OCI-LY7 (cell line): ENCODE results near the gene S100A1. TPM values are rescaled to one million over a fixed set of nuclear protein-coding genes. Genes with fewer than 3 reads are reported as not detected.

Source experiments
- BruUV-seq: library from RNA; stranded (reverse); fragments of 400-500 nt; replicated peaks from 2 replicates; lab custom pipeline; 2021; lab: Mats Ljungman, UMichigan
- CTCF ChIA-PET: fragments of 300-600 bp; sonication (Branson Sonifier 250); formaldehyde crosslinking; loops from one replicate; lab custom pipeline; 2022; ENCODE audit warnings: antibody characterized with exemption; ENCODE audit not compliant: unreplicated experiment; lab: Charles Lee
- POLR2A ChIA-PET: fragments of 300-600 bp; sonication (Branson Sonifier 250); formaldehyde crosslinking; loops from one replicate; lab custom pipeline; 2022; ENCODE audit warnings: antibody characterized with exemption; lab: Charles Lee
- DNase-seq: peaks from one replicate; pipeline ENCODE4 v3.0.0-alpha.2; 2015; ENCODE audit warnings: low spot score
- H2AFZ ChIP-seq: fragments of 200-600 bp; sonication (generic), shearing (Covaris generic); 2 replicates; pipeline ENCODE4 v1.6.1; 2014; ENCODE audit warnings: mild to moderate bottlenecking, antibody characterized with exemption, low read length, moderate library complexity
- H3K27ac ChIP-seq: fragments of 200-600 bp; sonication (generic); 2 replicates; pipeline ENCODE4 v1.5.1; 2014; ENCODE audit warnings: mixed run types, low read depth, mild to moderate bottlenecking, moderate library complexity, low read length, inconsistent platforms; ENCODE audit not compliant: poor library complexity, severe bottlenecking
- H3K36me3 ChIP-seq: fragments of 200-600 bp; sonication (generic); 2 replicates; pipeline ENCODE4 v1.6.1; 2014; ENCODE audit warnings: mild to moderate bottlenecking, antibody characterized with exemption, low read length, moderate library complexity, mixed read lengths; ENCODE audit not compliant: insufficient read depth
- H3K4me1 ChIP-seq: fragments of 200-600 bp; sonication (generic); 2 replicates; pipeline ENCODE4 v1.5.1; 2014; ENCODE audit warnings: mild to moderate bottlenecking, low read length; ENCODE audit not compliant: insufficient read depth, poor library complexity, severe bottlenecking
- H3K4me2 ChIP-seq: fragments of 200-600 bp; sonication (generic); 2 replicates; pipeline ENCODE4 v1.6.1; 2014; ENCODE audit warnings: mild to moderate bottlenecking, low read length
- H3K4me3 ChIP-seq: fragments of 200-600 bp; sonication (generic); 2 replicates; pipeline ENCODE4 v1.5.1; 2014; ENCODE audit warnings: mild to moderate bottlenecking, low read depth, low read length; ENCODE audit not compliant: poor library complexity, severe bottlenecking
- H3K79me2 ChIP-seq: fragments of 200-600 bp; sonication (generic); 2 replicates; pipeline ENCODE4 v1.6.1; 2016; ENCODE audit warnings: low read depth, mild to moderate bottlenecking, low read length, moderate library complexity, mixed read lengths; ENCODE audit not compliant: insufficient read depth
- H3K9me2 ChIP-seq: fragments of 200-600 bp; sonication (generic); 2 replicates; pipeline ENCODE4 v1.6.1; 2016; ENCODE audit warnings: mild to moderate bottlenecking, low read length, mixed read lengths; ENCODE audit not compliant: insufficient read depth
- H3K9me3 ChIP-seq: fragments of 200-600 bp; sonication (generic); 2 replicates; pipeline ENCODE4 v1.6.1; 2014; ENCODE audit warnings: mild to moderate bottlenecking, mixed run types, low read length, mixed read lengths
- H4K20me1 ChIP-seq: fragments of 200-600 bp; sonication (generic); 2 replicates; pipeline ENCODE4 v1.6.1; 2014; ENCODE audit warnings: mild to moderate bottlenecking, antibody characterized with exemption, low read length, moderate library complexity, mixed read lengths; ENCODE audit not compliant: insufficient read depth
- CTCF ChIP-seq: fragments of 200-600 bp; sonication (generic); conservative IDR thresholded peaks from 2 replicates; pipeline ENCODE4 v1.5.1; 2014; ENCODE audit warnings: mild to moderate bottlenecking, antibody characterized with exemption, low read length, moderate library complexity, mixed read lengths
- EZH2phosphoT487 ChIP-seq: fragments of 200-600 bp; sonication (generic); IDR thresholded peaks from 2 replicates; pipeline ENCODE4 v1.6.1; 2018; ENCODE audit warnings: low read depth, borderline replicate concordance, mild to moderate bottlenecking, mixed run types, antibody characterized with exemption, low read length, moderate library complexity, mixed read lengths
- intact Hi-C: fragments of 100-400 bp; cut with micrococcal nuclease; formaldehyde crosslinking; loops from one replicate; pipeline ENCODE4 v1.10.0; 2022; ENCODE audit not compliant: unreplicated experiment
- total RNA-seq, 2 experiments: library from RNA; depleted of rRNA in 1 of 2; stranded (reverse); fragments of >200 nt in 1 of 2; shearing (Covaris generic) in 1 of 2; gene quantifications; 2 replicates each; pipeline ENCODE4 v1.2.3, GENCODE V29; 2014 to 2022

S100A1 gene
- total RNA-seq, 2 experiments from 2014 or later = not detected

GRCh38 chr1:153616144-153616916, 11.9 kb upstream of the S100A1 start, which contains the start of gene S100A14:
S100A14 (minus strand) TSS chr1:153616325; CDS start chr1:153615858, 467 bp downstream.
- no peak within 1 kb of the TSS for H3K4me2 ChIP-seq
- H3K9me2 ChIP-seq = no peaks in the 10 kb centered on the region
- TF ChIP-seq EZH2phosphoT487 (no peak), CTCF (no peak)
- CTCF ChIA-PET = interaction anchor here (0.6 kb wide), 1 partner anchor 39 kb away, joined by 3 read pairs; no protein-coding TSS in a partner anchor
- H3K4me1 ChIP-seq = peaks cover 5% of the 10 kb centered on the region
- H3K27ac ChIP-seq = no peak within 1 kb of the TSS
- no peaks in the 10 kb centered on the region for H3K9me3 ChIP-seq
- no peak within 1 kb of the TSS for H2AFZ ChIP-seq
- no peak for DNase-seq
- peaks cover 5% of the 10 kb centered on the region; the same call in 1 of the 2 replicates for H3K36me3 ChIP-seq
- intact Hi-C loops = no loop called here
- BruUV-seq = no TSS peak
- POLR2A ChIA-PET = no interaction called here
- H4K20me1 ChIP-seq = no peaks in the 10 kb centered on the region
- H3K4me3 ChIP-seq = no peak within 1 kb of the TSS
- H3K79me2 ChIP-seq = no peaks in the 10 kb centered on the region

GRCh38 chr1:153616917-153617311, 11.3 kb upstream of the S100A1 start:
- Histone ChIP-seq H3K9me2 (no peaks in the 10 kb centered on the region), H3K36me3 (peaks cover 5% of the 10 kb centered on the region; the same call in 1 of the 2 replicates), H3K79me2 (no peaks in the 10 kb centered on the region), H3K27ac (no peak overlapping the region), H2AFZ (no peak overlapping the region), H3K9me3 (no peaks in the 10 kb centered on the region), H3K4me1 (peaks cover 5% of the 10 kb centered on the region), H3K4me2 (no peak overlapping the region), H3K4me3 (no peak overlapping the region), H4K20me1 (no peaks in the 10 kb centered on the region)
- no peak for DNase-seq
- intact Hi-C loops = loop anchor here (1.0 kb wide), 1 partner anchor 45 kb away; no protein-coding TSS in a partner anchor
- ChIA-PET POLR2A (no interaction called here), CTCF (interaction anchor here (0.6 kb wide), 1 partner anchor 39 kb away, joined by 3 read pairs; no protein-coding TSS in a partner anchor)
- no TSS peak for BruUV-seq
- TF ChIP-seq EZH2phosphoT487 = no peak
- no peak for TF ChIP-seq CTCF

GRCh38 chr1:153617663-153618062, 10.6 kb upstream of the S100A1 start:
- Histone ChIP-seq H3K9me2 (no peaks in the 10 kb centered on the region), H2AFZ (no peak overlapping the region), H3K4me2 (peak overlapping the region; percentile 9; the same call in 1 of the 2 replicates), H3K4me1 (peaks cover 8% of the 10 kb centered on the region), H3K4me3 (no peak overlapping the region), H4K20me1 (no peaks in the 10 kb centered on the region), H3K79me2 (no peaks in the 10 kb centered on the region), H3K27ac (no peak overlapping the region), H3K36me3 (peaks cover 5% of the 10 kb centered on the region; the same call in 1 of the 2 replicates), H3K9me3 (no peaks in the 10 kb centered on the region)
- no TSS peak for BruUV-seq
- DNase-seq = peak; percentile 66
- ChIA-PET POLR2A (interaction anchor here (0.5 to 1.5 kb wide), 2 partner anchors 9 to 1828 kb away, joined by 3 read pairs; partner anchors contain the start of gene S100A13), CTCF (interaction anchor here (0.6 kb wide), 1 partner anchor 46 kb away, joined by 3 read pairs; no protein-coding TSS in a partner anchor)
- intact Hi-C loops = loop anchor here (1.0 kb wide), 1 partner anchor 45 kb away; no protein-coding TSS in a partner anchor
- TF ChIP-seq CTCF (peak; percentile 69), EZH2phosphoT487 (no peak)
